ENCODE measurements around the gene DCANP1. TPM values are rescaled to one million over a fixed set of nuclear protein-coding genes. Genes with fewer than 3 reads are reported as not detected.

The DCANP1 gene
- total and polyA plus RNA-seq, 10 of the 15 experiments (the other 5 are each of a cell fraction or from before 2014, with no cell fraction given): 0.01 TPM; not detected in 9

- Histone ChIP-seq H3K79me2 (ENCODE audit: control insufficient read depth, insufficient read depth, low read length) (peaks cover 25% of the 10 kb centered on the region), H3K4me2 (ENCODE audit: control insufficient read depth, insufficient read depth) (no peak overlapping the region), H3K9me3 (replicated peaks; ENCODE audit: control insufficient read depth, insufficient read depth, low read length) (no peaks in the 10 kb centered on the region; the same call in 2 of the 3 replicates), H3K36me3 (ENCODE audit: control insufficient read depth in 2 of 2, insufficient read depth in 2 of 2, low read length in 1 of 2) (no peaks in the 10 kb centered on the region), H3K27ac (ENCODE audit: control insufficient read depth, insufficient read depth) (no peak overlapping the region), H3K4me3 (no peak overlapping the region), H3K9ac (ENCODE audit: control insufficient read depth, insufficient read depth, low read length) (no peak overlapping the region), H2AFZ (ENCODE audit: control insufficient read depth, low read depth, low read length) (no peak overlapping the region), H3K27me3 (replicated peaks in 1 of 2; ENCODE audit: control insufficient read depth in 2 of 2, insufficient read depth in 2 of 2, low read length in 1 of 2) (no peaks in the 10 kb centered on the region), H3K4me1 (ENCODE audit: control insufficient read depth, insufficient read depth, low read length) (peaks cover 9% of the 10 kb centered on the region), H4K20me1 (ENCODE audit: control insufficient read depth, insufficient read depth) (0 out of 2 replicates have a peak, but pooled peaks cover 1% of the 10 kb centered on the region)
- CTCF ChIA-PET: interaction anchor here (1.2 to 1.5 kb wide), 3 partner anchors 24 to 164 kb away, joined by 3 to 9 read pairs (median 3); no protein-coding TSS in a partner anchor
- BruUV-seq (replicated peaks): no TSS peak
- TF ChIP-seq TCF12 (IDR thresholded peaks at IDR 0.05; ENCODE audit: low read depth, low read length) (no peak), RCOR1 (conservative IDR thresholded peaks at IDR 0.05; ENCODE audit: low read depth, low read length) (no peak), GATAD2B (conservative IDR thresholded peaks at IDR 0.05; ENCODE audit: low read depth) (no peak), EED (IDR thresholded peaks at IDR 0.05; ENCODE audit: low read depth) (no peak), IRF5 (IDR thresholded peaks at IDR 0.05; ENCODE audit: borderline replicate concordance) (no peak), BACH1 (IDR thresholded peaks at IDR 0.05; ENCODE audit: borderline replicate concordance) (no peak), RELA (IDR thresholded peaks at IDR 0.05; ENCODE audit: borderline replicate concordance, partially characterized antibody) (no peak), ZNF622 (IDR thresholded peaks at IDR 0.05) (no peak), BCL11A (IDR thresholded peaks at IDR 0.05; ENCODE audit: low read depth, low read length) (no peak), SREBF2 (IDR thresholded peaks at IDR 0.05; ENCODE audit: low read length) (no peak)
- TF ChIP-seq, protein P1, sequence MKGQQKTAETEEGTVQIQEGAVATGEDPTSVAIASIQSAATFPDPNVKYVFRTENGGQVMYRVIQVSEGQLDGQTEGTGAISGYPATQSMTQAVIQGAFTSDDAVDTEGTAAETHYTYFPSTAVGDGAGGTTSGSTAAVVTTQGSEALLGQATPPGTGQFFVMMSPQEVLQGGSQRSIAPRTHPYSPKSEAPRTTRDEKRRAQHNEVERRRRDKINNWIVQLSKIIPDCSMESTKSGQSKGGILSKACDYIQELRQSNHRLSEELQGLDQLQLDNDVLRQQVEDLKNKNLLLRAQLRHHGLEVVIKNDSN (IDR thresholded peaks at IDR 0.05; ENCODE audit: borderline replicate concordance, extremely low read length, insufficient read depth, low read depth, low read length): no peak
- in situ Hi-C loops (cut with MboI): no loop called here
- RAD21 ChIA-PET (ENCODE audit: unreplicated experiment): no interaction called here
- intact Hi-C loops (cut with micrococcal nuclease; ENCODE audit: unreplicated experiment): no loop called here
- SMC1A ChIA-PET (ENCODE audit: uncharacterized antibody, unreplicated experiment): no interaction called here
- 94% methylated on average over 2 of the region's 2 CpGs for WGBS (ENCODE audit: insufficient coverage, insufficient replicate concordance, low lambda C conversion rate, missing lambda C conversion rate)
- no peak for ATAC-seq
- DNase-seq (ENCODE audit: low read depth, low spot score): no peak
- POLR2A ChIA-PET: no interaction called here
- no peak for FAIRE-seq
Observed at GRCh38 chr5:135402031-135402430, 45.1 kb downstream of the DCANP1 start.

Data from GM12878 (cell line).